ENCODE data around the gene ALG12. TPM values are rescaled to one million over a fixed set of nuclear protein-coding genes. Genes with fewer than 3 reads are reported as not detected.
A peak's percentile ranks its signal among the peaks of the same experiment; 100 is the strongest.
"Not testable (repeated sequence)": the region's sequence is repeated elsewhere in the genome, so short reads cannot be mapped to it uniquely, and the experiment has no call there.

The ALG12 gene
- total RNA-seq, 2 experiments from 2014 or later: 11.4 to 11.7 TPM

GRCh38 chr22:49852898-49853894 lies 65.0 kb downstream of the ALG12 start, which contains the start of gene ZBED4:
TSS of gene ZBED4 (plus strand) at chr22:49853844. CDS start at chr22:49883663, 29,819 bp downstream.
- TSS peak; percentile 96 for BruUV-seq (replicated peaks)
- peaks cover 25% of the 10 kb centered on the region for H3K79me2 ChIP-seq (ENCODE audit: insufficient read depth, low read depth, low read length)
- CTCF ChIA-PET (ENCODE audit: unreplicated experiment): no interaction called here

GRCh38 chr22:49852568-49852897 lies 65.7 kb downstream of the ALG12 start:
- H3K9me2 ChIP-seq (ENCODE audit: insufficient read depth, low read length); BruUV-seq (replicated peaks); CTCF ChIA-PET (ENCODE audit: unreplicated experiment); DNase-seq (ENCODE audit: low spot score); POLR2A ChIA-PET; H3K9me3 ChIP-seq (ENCODE audit: low read length): not testable (repeated sequence)
- peaks cover 25% of the 10 kb centered on the region for H3K4me1 ChIP-seq (ENCODE audit: insufficient read depth, low read length, poor library complexity, severe bottlenecking)
- peak overlapping the region; percentile 79 for H3K4me3 ChIP-seq (ENCODE audit: low read depth, low read length, poor library complexity, severe bottlenecking)
- H3K79me2 ChIP-seq (ENCODE audit: insufficient read depth, low read depth, low read length): peaks cover 23% of the 10 kb centered on the region
- peak overlapping the region; percentile 71; the same call in 1 of the 2 replicates for H2AFZ ChIP-seq (ENCODE audit: low read length)
- peak overlapping the region; percentile 84 for H3K27ac ChIP-seq (ENCODE audit: low read depth, low read length, poor library complexity, severe bottlenecking)
- peak overlapping the region; percentile 76 for H3K4me2 ChIP-seq (ENCODE audit: low read length)
- peaks cover 10% of the 10 kb centered on the region; the same call in 1 of the 2 replicates for H3K36me3 ChIP-seq (ENCODE audit: insufficient read depth, low read length)
- intact Hi-C loops (cut with micrococcal nuclease; ENCODE audit: unreplicated experiment): loop anchor here (2.0 kb wide), 2 partner anchors 26 to 66 kb away; partner anchors contain the start of genes ALG12, BRD1 and CRELD2
- peaks cover 21% of the 10 kb centered on the region for H4K20me1 ChIP-seq (ENCODE audit: insufficient read depth, low read length)

More at GRCh38 chr22:49852898-49853894, 65.0 kb downstream of the ALG12 start, which contains the start of gene ZBED4:
- no peak for TF ChIP-seq CTCF (conservative IDR thresholded peaks at IDR 0.05; ENCODE audit: low read length)
- TF ChIP-seq EZH2phosphoT487 (IDR thresholded peaks at IDR 0.05; ENCODE audit: borderline replicate concordance, low read depth, low read length): no peak
- Histone ChIP-seq H3K4me3 (ENCODE audit: low read depth, low read length, poor library complexity, severe bottlenecking) (peak within 1 kb of the TSS; percentile 79), H3K27ac (ENCODE audit: low read depth, low read length, poor library complexity, severe bottlenecking) (peak within 1 kb of the TSS; percentile 84), H2AFZ (ENCODE audit: low read length) (peak within 1 kb of the TSS; percentile 71), H3K4me1 (ENCODE audit: insufficient read depth, low read length, poor library complexity, severe bottlenecking) (peaks cover 25% of the 10 kb centered on the region), H4K20me1 (ENCODE audit: insufficient read depth, low read length) (peaks cover 21% of the 10 kb centered on the region), H3K36me3 (ENCODE audit: insufficient read depth, low read length) (peaks cover 10% of the 10 kb centered on the region; the same call in 1 of the 2 replicates), H3K9me3 (ENCODE audit: low read length) (no peaks in the 10 kb centered on the region), H3K9me2 (ENCODE audit: insufficient read depth, low read length) (no peaks in the 10 kb centered on the region), H3K4me2 (ENCODE audit: low read length) (peak within 1 kb of the TSS; percentile 84)
- peak; percentile 99 for DNase-seq (ENCODE audit: low spot score)
- intact Hi-C loops (cut with micrococcal nuclease; ENCODE audit: unreplicated experiment): loop anchor here (2.0 kb wide), 2 partner anchors 26 to 66 kb away; partner anchors contain the start of genes ALG12, BRD1 and CRELD2
- POLR2A ChIA-PET: no interaction called here

- Histone ChIP-seq H3K4me2 (ENCODE audit: low read length) (no peak overlapping the region), H3K9me3 (ENCODE audit: low read length) (no peaks in the 10 kb centered on the region), H3K27ac (ENCODE audit: low read depth, low read length, poor library complexity, severe bottlenecking) (no peak overlapping the region), H3K36me3 (ENCODE audit: insufficient read depth, low read length) (peaks cover 4% of the 10 kb centered on the region; the same call in 1 of the 2 replicates), H4K20me1 (ENCODE audit: insufficient read depth, low read length) (peaks cover 17% of the 10 kb centered on the region), H3K4me1 (ENCODE audit: insufficient read depth, low read length, poor library complexity, severe bottlenecking) (peaks cover 25% of the 10 kb centered on the region), H3K4me3 (ENCODE audit: low read depth, low read length, poor library complexity, severe bottlenecking) (no peak overlapping the region), H3K9me2 (ENCODE audit: insufficient read depth, low read length) (no peaks in the 10 kb centered on the region), H2AFZ (ENCODE audit: low read length) (no peak overlapping the region), H3K79me2 (ENCODE audit: insufficient read depth, low read depth, low read length) (peaks cover 20% of the 10 kb centered on the region)
- ChIA-PET POLR2A (no interaction called here), CTCF (ENCODE audit: unreplicated experiment) (no interaction called here)
- intact Hi-C loops (cut with micrococcal nuclease; ENCODE audit: unreplicated experiment): no loop called here
- no peak for DNase-seq (ENCODE audit: low spot score)
- BruUV-seq (replicated peaks): no TSS peak
- TF ChIP-seq CTCF (conservative IDR thresholded peaks at IDR 0.05; ENCODE audit: low read length) (no peak), EZH2phosphoT487 (IDR thresholded peaks at IDR 0.05; ENCODE audit: borderline replicate concordance, low read depth, low read length) (no peak)
These were observed 67.1 kb downstream of the ALG12 start for GRCh38 chr22:49850959-49851802.

Data from OCI-LY7 (cell line).